ENCODE results near the gene SOD1.

DNA sequence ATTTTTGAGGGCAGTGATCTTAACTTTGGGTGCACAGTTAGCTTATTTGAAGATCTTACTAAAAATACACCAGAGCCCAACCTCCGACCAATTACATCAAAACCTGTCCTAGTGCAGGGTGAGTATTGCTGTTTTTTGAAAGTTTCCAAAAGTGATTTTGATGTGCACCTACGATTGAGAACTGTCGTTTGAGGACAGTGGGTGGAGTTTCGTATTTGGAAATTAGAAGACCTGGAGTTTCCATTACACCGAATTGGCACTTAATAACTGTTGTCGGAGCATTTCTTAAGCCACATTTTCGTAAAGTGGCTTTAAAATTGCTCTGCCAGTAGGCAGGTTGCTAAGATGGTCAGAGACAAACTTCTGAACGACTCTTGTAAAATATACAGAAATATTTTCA is 1.1 kb downstream of the SOD1 start:
- TF ChIP-seq, protein P1, sequence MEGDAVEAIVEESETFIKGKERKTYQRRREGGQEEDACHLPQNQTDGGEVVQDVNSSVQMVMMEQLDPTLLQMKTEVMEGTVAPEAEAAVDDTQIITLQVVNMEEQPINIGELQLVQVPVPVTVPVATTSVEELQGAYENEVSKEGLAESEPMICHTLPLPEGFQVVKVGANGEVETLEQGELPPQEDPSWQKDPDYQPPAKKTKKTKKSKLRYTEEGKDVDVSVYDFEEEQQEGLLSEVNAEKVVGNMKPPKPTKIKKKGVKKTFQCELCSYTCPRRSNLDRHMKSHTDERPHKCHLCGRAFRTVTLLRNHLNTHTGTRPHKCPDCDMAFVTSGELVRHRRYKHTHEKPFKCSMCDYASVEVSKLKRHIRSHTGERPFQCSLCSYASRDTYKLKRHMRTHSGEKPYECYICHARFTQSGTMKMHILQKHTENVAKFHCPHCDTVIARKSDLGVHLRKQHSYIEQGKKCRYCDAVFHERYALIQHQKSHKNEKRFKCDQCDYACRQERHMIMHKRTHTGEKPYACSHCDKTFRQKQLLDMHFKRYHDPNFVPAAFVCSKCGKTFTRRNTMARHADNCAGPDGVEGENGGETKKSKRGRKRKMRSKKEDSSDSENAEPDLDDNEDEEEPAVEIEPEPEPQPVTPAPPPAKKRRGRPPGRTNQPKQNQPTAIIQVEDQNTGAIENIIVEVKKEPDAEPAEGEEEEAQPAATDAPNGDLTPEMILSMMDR (IDR thresholded peaks at IDR 0.05; ENCODE audit: extremely low read depth in 1 of 2, insufficient read depth in 1 of 2, low read depth in 1 of 2, low read length in 2 of 2) = no peak
- no peak for TF ChIP-seq POLR2A (IDR thresholded peaks at IDR 0.05; ENCODE audit: low read depth, low read length)

All from endothelial cell of umbilical vein (primary cell).